CD1c-positive myeloid dendritic cell (primary cell): ENCODE data around the gene ASTN1.
A peak's percentile ranks its signal among the peaks of the same experiment; 100 is the strongest.

Experiments used
- DNase-seq: peaks from one replicate; pipeline ENCODE4 v3.0.0-alpha.2; 2016; ENCODE audit errors: extremely low spot score

Gene ASTN1

DNA sequence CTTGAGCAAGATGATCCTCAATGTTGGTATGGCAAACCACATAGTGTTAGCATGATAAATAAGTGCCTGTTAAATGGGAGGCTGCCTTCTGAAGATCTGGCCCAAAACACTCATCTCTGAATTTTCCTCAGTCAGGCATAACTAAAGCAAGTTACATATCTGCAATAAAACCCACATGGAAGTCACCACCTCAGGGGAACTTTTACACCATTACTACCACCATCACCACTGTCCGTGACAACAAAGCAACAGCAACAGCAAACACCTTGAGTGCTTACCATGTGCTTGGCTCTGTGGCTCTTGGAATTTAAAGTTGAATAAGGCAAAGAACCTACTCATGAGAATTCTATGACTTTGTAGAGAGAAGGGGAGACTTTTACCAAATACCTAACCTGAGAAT is 233.0 kb downstream of the ASTN1 start:
- DNase-seq = no peak

DNA sequence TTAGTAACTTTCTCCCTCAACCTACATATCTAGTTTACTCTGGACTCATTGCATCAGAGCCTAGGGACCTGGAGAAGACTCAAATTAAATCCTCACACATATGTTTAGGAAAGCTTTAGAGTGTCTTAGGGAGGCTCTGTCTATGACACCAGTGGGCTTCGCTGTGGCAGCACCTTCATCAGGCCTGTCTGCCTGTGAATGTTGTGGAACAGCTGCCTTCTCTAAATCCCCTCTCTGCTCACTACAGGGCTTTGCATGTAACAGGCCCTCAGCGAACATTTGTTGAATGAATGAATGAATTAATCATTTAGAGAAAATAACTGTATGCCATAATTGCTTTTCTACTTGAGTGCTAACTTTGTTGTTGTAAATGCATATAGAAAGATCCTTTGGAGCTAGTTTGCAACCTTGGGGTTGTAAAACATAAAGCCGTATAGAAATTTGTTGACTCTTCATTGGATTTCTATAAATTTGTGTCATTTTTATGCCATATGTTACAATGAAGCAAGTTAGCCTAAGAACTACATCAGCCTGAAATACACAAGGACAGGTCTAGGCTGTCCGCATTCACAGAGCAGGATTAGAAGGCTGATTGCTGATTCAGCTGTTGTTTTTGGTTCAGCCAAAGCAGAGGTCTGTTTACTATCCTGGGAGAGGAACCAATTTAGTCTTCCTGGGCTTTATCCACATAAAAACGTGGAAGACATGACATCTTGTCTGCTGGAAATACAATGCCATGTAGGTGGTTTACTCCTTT is 238.0 kb downstream of the ASTN1 start:
- no peak for DNase-seq

DNA sequence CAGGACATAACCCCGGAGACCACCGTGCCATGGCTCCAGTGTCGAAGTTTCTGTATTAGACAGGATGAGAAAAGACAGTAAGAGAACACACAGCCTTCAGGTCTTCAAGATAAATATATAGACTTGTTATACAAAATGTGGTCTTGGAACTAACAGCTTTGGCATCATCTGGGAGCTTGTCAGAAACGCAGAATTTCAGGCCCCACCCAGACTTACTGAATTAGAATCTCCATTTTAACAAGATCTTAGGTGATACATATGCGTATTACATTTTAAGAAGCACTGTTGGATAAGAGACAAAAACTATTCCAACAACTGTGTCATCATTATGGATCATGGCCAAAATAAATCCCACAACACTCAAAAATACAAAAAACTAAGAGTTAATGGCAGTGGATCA is 239.3 kb downstream of the ASTN1 start:
- DNase-seq = no peak

DNA sequence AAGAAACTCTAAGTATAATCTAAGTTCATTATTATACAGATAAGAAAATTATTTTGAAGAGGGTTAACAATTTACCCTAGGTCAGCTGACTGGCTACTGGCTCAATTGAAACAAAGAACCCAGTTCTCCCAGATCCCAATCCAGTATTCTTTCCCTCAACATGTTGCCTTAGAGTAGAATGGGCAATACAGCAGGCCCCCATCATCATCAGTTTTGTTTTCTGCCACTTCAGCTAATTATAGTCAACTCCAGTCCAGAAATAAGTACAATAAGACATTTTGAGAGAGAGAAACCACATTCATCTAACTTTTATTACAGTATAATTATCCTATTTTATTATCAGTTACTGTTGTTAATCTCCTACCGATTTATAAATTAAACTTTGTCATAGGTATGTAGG is 241.2 kb downstream of the ASTN1 start:
- DNase-seq = no peak

DNA sequence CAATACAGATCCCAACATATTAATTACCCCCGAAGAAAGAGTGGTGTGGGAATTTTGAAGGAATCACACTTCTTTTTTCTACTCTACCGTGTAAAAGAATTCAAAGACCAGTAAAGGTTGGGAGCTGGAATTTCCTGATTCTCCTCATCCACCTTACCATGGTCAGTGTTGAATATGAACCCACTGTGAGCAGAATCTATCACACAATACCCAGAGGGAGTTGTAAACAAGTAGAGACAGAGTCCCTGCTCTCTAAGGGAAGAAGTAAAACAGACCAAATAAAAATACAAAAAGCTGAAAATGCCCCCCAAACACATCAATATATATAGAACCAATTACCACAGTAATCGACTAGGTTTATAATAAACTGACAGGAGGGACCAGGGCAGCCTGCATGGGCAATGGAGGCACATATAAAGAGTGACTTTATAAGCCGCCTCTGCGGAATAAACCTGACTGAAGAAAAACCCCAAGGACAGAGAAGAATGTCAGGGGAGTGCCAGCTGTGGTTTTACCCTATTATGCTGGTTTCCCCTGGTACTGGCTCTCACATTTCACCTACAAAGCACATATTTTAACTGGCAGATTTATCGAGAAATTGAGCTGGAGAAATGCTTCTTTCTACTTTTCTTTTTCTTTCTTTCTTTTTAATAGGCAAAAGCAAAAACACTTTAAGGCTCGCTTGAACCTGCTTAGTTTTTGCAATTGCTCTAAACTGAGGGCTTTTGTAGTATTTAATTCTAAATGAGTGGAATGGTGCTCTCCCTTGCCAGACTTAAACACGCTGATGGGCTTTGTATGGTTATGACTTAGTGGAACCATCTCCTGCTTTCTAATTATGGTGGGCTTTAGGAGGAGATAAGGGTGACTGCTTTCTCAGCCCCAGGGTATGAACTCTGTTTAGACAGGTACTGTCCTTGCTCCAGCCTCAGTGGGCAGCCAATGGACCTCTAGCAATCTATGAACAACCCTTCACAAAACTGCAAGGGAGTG is 244.8 kb downstream of the ASTN1 start:
- DNase-seq = no peak

DNA sequence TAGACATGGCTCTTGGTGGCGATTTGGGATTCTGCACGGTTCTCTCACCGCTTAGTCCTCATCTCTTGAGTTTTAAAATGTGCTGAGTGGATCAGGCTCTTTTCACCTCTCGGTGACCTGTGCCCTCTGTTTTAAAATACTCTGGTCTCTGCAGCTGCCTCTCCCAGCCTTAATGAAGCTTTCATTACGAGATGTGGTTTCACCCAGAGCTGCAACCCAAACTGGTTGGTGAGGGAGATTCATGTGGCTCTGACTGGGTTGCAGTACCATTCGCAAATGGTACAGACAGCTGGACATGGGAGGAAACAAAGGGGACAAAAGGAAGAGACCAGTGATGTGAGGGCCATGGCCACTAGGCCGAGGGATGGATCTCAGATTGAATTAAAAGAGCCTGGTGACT is 258.9 kb downstream of the ASTN1 start:
- no peak for DNase-seq

DNA sequence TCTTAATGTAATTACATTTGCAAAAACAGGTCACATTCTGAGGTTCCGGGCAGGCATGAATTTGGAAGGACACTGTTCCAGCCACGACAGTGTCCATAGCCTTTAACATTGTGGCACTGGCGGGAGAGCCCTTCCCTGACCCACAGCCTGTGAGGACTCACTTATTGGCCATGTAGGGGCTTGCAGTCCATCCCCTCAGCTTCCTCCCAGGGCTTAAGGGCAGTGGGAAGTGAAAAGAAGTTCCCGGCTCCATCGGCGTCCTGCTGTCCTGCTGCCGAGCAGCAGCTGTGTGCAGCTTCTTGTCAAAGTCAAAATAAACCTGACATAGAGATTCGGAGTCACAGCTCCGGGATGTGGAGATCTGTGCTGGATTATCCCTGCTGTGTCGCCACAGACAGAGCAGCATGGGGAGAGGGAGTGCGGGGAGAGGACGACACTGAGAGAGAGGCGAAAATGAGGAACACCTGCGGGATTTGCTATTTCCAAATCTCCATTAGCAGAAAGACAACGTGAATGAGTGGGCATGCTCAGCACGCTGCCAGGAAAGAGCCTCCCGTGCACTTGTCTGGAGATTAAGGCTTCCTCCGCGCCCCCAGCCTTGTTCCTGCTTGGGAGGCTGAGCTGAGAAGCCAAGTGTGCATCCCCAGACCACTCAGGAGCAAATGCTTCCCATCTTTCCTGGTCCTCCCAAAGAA is 260.3 kb downstream of the ASTN1 start:
- no peak for DNase-seq

DNA sequence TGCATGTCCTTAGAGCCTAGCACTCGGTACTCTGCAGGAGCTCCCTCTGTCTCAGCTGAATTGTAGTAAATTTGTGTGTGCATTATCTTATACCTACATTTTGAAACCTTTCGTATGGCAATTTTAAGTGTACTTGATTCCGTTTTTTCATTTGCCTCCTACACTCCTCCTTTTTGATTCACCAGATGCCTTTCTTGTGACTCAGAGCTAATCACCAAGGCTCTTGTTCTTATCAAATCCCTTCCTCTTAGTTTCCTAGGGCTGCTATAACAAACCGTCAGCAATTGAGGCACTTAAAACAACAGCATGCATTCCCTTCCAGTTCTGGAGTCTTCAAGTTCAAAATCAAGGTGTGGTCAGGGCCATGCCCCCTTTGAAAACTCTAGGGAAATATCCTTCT is 261.0 kb downstream of the ASTN1 start:
- no peak for DNase-seq

DNA sequence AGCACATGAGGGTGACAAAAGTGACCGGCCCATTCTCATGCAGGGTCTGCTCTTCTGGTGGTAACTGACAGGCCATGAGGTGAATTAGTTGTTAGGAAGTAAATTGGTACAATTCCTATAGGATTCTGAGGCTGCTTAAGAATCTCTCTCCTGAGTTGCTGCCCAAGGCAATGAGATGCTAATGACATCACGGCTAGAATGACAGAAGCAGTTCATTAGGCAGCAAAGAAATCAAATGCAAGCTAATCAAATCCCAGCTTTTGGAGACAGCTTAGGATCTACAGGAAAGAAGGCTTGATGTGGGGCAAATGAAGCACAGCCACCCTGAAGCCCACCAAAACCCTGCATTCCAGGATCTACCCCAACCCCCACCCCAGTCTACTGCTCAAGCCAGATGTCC is 265.2 kb downstream of the ASTN1 start:
- no peak for DNase-seq

DNA sequence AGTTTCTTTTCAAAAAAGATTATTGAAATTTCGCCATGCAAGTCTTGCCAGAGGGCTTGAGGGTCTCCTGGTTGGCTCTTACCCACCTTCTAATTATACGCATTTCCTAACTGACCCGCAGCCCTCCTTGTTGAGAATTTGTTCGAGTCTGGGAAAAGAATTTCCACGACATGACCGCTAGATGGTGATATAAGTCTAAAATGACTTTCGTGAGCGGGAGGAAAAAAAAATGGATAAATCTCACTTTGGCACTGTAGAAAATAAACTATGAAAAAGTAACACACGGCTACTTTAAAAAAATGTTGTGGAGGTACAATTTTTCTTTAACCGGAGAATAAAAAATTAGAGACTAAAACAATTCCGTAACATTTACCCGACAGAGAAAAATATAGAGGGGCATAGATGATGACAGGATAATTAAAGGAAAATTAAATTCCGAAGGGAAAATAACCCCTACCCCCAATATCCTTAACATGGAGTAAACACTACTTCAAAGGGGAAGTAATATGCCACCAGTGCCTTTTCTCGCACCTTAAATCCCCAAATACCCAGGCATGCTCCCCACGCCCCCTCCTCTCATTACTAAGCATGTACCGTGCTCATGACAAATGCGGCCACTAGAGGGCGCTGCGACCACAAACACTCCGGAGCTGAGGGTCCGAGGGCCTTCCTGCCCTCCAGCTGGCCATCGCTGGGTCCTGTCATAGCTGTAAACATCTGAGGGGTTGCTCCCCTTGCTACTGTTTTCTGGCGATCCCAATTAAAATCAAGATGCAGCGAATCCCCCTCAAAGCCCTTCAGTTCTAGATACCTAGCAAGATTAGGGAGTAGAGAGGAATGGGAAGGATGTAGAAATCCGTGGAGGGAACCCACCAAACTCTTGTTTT is 266.9 kb downstream of the ASTN1 start:
- peak; percentile 36 for DNase-seq

DNA sequence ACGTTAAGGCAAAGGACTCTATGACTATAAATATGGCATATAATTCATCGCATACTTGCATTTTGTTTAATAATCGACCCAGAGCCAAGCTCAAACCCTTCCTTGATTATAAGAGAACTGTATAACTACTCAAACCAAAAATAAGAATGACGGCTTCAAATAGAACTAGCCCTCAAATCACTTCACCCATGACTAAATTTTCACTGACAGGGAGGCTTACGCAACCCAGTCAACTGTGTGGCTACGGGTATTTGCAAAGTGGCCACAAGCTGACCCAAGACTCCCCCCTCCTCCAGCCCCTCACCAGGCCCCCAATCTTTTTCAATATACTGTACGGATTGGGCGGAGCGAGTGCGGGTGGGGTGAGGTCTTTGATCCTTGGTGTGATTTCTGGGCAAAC is 268.3 kb downstream of the ASTN1 start:
- DNase-seq = no peak

DNA sequence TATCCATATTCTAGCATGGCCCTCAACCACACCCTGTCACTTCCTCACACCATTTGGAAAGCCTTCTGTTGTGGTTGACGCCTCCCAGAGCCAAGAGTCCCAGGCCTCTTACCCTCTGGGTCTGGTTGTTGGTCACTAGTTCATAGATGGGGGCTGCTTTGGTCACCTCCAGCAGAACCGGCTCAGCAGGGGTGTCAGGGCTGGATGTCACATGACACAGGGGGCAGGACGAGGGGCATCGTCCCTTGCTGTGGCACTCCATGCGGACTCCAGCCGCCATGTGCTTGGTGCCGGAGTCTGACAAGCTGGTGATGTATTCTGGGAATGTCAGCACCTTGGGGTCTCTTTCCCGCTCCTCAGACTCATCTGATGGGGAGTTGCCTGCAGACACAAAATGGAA is 270.1 kb downstream of the ASTN1 start:
- DNase-seq = no peak

DNA sequence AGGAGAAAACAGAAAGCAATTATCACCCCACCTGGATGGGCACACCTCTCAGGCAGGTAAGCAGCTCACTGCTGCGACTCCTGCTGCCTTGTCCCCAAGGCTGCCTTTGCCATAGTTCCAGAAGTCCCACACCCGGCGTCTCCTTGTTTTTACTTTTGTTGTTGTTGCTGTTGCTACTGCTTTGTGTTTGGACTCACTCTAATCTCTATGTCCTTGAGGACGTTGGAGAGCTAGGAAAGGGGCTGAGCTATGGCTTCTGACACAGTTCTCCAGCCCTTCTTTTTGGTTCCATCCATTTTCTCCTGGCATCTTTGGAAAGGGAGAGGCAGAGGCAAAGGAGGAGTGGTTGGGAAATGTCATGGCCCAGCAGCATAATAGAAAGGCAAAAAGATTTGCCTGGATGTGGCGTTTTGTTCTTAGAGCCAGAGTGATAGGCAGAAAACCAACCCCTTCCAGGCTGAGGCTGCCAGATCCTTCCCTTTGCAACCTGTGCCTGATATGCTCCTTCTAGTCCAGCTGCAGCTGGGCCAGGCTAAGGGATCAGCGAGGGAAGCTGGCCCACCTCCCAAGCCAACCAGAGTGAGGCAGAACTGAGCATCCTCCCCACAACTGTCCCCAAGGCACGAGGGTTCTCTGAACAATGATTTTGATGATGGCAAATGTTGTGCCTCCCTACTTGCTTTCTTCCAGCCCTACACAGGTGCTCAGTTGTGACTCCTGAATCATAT is 270.7 kb downstream of the ASTN1 start:
- no peak for DNase-seq

DNA sequence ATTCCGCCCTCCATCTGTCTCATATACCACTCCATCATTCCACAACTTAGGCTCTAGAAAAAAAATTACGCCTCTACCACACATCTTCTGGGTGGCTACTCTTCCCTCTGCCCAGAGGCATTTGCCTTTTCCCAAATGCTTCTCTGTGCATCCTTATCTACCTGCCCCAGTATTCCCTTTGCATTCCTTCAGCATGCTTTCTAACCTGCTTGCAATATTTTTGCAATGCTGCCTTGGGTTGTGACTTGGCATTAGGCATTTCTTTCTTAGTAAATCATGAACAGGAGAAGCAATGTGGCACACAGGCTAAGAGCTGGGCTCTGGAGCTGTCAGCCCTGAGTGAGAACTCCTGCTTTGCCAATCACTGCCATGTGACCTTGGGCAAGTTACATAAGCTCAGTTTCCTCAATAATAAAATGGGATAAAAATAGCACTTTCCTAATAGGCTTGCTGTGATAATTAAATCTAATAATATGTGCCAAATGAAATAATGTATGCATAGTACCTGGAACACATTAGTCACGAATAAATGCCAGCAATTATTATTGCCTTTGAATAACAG is 276.0 kb downstream of the ASTN1 start:
- no peak for DNase-seq

DNA sequence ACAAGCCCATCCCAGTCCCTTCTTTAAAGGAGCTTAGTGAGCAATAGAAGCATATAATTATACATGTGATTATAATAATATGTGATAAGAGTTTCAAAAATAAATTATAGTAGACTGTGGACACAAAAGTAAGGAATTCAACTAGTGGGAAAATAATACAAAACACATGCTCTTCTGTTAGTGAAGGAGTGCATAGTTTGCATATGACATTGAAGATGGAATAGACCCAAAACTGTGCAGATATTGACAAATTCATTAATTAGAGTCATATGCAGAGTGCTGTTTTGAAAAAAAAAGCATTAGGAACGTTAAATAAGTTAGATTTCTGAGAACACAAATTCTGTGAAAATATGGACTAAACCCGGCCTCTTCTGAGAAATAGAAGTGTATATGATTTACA is 278.8 kb downstream of the ASTN1 start:
- no peak for DNase-seq

DNA sequence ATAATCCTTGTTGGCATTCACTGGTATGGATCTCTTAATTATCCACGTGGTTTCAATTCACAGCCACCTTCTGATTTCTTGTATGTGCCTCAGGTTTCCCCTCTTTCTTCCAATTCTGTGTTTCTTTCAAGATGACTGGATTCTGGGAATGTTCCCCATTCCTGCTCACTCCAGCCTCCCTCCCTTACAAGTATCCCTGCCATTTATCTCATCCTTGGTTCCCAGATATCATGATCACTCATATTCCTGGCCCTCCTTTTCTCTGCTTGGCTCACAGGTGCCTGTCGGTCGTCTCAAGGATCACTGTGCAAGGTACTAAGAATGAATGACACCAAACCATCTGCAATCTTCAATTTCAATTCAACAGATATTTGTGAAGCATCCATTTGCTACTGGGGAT is 279.2 kb downstream of the ASTN1 start:
- DNase-seq = no peak

DNA sequence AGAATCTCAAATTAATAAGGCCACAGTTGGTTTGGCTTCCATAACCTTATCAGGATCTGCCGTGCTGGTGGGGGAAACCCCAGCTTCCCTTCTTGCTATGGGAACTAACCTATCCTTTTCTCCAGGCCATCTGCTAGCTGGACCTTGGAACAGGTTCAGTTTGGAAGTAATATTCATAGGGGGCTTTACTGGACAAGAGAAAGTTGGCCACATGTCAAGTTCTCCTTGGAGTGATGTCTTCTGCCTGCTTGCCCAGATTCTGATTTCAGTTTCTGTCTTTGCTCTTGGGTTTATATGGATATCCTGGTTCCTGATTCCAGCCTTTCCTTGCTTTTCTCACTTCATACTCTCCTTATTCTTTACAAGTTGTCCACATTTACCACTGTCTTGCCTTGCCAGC is 279.6 kb downstream of the ASTN1 start:
- no peak for DNase-seq

DNA sequence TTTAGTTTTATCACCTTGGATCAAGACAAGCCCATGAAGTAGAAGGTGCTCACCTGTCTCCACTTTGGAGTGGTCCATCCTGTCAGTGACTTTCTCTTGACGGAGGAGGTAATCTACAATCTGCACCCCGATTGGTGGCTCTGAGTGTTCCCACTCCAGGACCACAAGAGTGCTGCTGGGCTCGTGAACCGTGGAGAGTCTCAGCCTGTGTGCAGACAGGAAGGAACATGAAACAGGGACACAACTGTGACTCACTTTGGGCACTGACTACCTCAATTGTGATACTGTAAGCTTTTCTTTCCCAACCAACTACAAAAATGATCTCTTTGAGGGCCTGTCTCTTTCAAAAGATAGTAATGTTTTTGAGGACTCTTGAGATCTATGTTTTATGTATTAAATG is 280.2 kb downstream of the ASTN1 start:
- no peak for DNase-seq

DNA sequence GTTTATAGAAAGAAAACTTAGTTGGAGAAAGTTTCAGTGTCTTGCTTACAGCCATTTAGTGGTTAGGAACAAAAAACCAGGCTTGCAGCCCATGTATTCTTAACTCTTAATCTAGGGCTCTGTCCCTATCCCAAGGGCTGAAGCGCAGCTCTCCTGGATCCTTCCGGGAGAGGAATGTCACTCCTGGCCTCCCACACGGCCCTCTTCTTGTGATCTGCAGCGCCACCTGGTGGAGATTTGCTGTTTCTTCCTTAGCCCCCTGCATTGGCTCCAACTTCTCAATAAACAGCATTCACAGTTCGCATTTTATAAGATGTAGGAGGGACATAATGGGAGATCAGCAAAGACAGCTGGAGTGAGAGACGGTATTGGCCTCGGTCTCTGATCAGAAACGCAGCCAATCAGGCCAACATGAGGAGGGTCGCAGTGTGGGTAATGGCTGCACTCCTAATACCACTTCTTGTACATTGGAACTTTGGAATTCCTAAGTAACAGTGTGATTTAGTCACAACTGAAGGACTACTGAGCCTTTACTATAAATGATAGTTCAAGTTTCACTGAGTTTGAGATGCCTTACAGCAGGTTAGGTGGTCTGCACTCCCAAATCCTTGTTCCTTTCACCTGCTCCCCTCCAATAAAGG is 283.4 kb downstream of the ASTN1 start:
- peak; percentile 58 for DNase-seq
